IPS DF 6.9 (cell line): ENCODE results near the gene RASSF8.

ENCODE experiments used
- DNase-seq: peaks from one replicate; pipeline ENCODE4 v3.0.0-alpha.2; 2013; ENCODE audit warnings: low read depth, low spot score
- H3K27ac ChIP-seq: one replicate; pipeline ENCODE4 v1.5.1; 2013; ENCODE audit warnings: low read length, control low read depth
- H3K27me3 ChIP-seq: 2 replicates; pipeline ENCODE4 v1.6.1; 2013; ENCODE audit warnings: mild to moderate bottlenecking, low read length; ENCODE audit not compliant: control insufficient read depth, insufficient read depth
- H3K36me3 ChIP-seq: 2 replicates; pipeline ENCODE4 v1.6.1; 2013; ENCODE audit warnings: low read length; ENCODE audit not compliant: control insufficient read depth, insufficient read depth
- H3K4me1 ChIP-seq: 2 replicates; pipeline ENCODE4 v1.6.1; 2013; ENCODE audit warnings: low read length; ENCODE audit not compliant: control insufficient read depth, insufficient read depth
- H3K4me3 ChIP-seq: 2 replicates; pipeline ENCODE4 v1.5.1; 2013; ENCODE audit warnings: mild to moderate bottlenecking, low read length
- H3K9me3 ChIP-seq: 2 replicates; pipeline ENCODE4 v1.6.1; 2013; ENCODE audit warnings: low read length, inconsistent platforms; ENCODE audit not compliant: control insufficient read depth, insufficient read depth
- WGBS: extraction: QIAGEN DNeasy Blood & Tissue Kit; methylation state at CpG from one replicate; pipeline ENCODE4 v1.1.7; 2013; ENCODE audit warnings: mixed read lengths, missing lambda C conversion rate; ENCODE audit not compliant: insufficient read length, insufficient coverage; 5-methylcytosine and 5-hydroxymethylcytosine counted together

Gene RASSF8

DNA sequence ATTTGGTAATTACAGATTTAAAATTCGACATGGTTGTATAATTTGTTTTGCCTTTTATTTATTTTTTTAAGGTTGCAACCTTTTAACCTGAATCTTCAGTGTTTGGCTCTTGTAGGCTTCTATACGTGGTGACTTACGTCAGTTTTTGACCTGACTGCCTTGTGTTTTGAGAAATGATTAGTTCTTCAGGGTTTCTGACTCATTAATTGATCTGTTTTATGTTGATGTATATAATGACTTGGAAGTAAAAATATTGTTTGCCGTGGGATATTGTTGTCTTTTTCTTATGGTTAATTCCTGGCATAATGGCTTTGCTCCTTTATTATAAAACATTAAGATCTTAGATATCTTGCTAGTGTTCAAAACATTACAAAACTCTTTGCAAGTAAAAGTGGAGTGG, 2.5 kb downstream of the RASSF8 start:
- DNase-seq: no peak
- Histone ChIP-seq H3K9me3 (no peaks in the 10 kb centered on the region), H3K4me3 (no peak overlapping the region), H3K36me3 (no peaks in the 10 kb centered on the region), H3K4me1 (peaks cover 2% of the 10 kb centered on the region; the same call in 1 of the 2 replicates), H3K27me3 (no peaks in the 10 kb centered on the region), H3K27ac (no peak overlapping the region)
- WGBS: 100% methylated on average over 1 of the region's 4 CpGs

- Histone ChIP-seq H3K36me3 (no peaks in the 10 kb centered on the region), H3K27me3 (no peaks in the 10 kb centered on the region), H3K4me3 (no peak overlapping the region), H3K4me1 (peaks cover 3% of the 10 kb centered on the region; the same call in 1 of the 2 replicates), H3K27ac (no peak overlapping the region), H3K9me3 (no peaks in the 10 kb centered on the region)
- no peak for DNase-seq
- no CpG with 5 or more reads among the region's 4 CpGs for WGBS
Measured at GRCh38 chr12:25962932-25963525, 4.5 kb downstream of the RASSF8 start.

DNA sequence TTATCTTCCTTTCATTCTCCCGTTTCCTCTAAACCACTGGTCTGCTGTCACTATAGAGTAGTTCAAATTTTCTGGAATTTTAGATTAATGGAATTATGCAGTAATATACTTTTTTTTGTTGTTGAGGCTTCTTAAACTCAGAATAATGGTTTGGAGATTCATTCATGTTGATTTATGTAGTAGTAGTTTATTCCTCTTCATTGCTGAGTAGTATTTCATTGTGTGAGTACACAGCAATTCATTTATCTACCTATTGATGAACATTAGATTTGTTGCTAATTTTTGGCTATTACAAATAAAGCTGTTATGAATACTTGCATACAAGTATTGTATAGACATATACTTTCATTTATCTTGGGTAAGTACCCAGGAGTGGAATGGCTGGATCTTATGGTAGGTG, 7.2 kb downstream of the RASSF8 start:
- Histone ChIP-seq H3K4me1 (peaks cover 3% of the 10 kb centered on the region; the same call in 1 of the 2 replicates), H3K4me3 (no peak overlapping the region), H3K9me3 (no peaks in the 10 kb centered on the region), H3K27me3 (no peaks in the 10 kb centered on the region), H3K36me3 (no peaks in the 10 kb centered on the region), H3K27ac (no peak overlapping the region)
- no CpG with 5 or more reads among the region's 1 CpG for WGBS
- no peak for DNase-seq

DNA sequence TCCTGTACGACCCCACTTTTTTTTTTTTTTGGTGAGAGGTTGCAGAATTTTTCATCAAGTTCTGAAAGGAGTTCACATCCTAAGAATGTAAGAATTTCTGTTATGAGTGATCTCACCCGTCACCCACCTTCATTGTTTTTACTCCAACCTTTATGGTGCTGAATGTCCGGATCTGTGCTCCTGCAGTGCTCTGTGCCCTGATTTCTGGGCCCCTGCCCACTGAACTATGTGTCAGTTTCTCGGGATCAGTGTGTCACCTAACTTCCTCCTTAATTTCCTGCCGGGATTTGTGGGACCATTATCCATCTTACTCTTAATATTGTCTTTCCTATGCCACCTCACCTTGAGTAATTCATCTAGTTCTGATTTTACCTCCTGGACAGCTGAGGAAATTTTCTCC, 11.6 kb downstream of the RASSF8 start:
- no peak overlapping the region for H3K27ac ChIP-seq
- no CpG with 5 or more reads among the region's 5 CpGs for WGBS
- H3K27me3 ChIP-seq: no peaks in the 10 kb centered on the region
- H3K4me3 ChIP-seq: no peak overlapping the region
- 0 out of 2 replicates have a peak, but pooled peaks cover 1% of the 10 kb centered on the region for H3K4me1 ChIP-seq
- no peak for DNase-seq
- no peaks in the 10 kb centered on the region for H3K36me3 ChIP-seq
- no peaks in the 10 kb centered on the region for H3K9me3 ChIP-seq

DNA sequence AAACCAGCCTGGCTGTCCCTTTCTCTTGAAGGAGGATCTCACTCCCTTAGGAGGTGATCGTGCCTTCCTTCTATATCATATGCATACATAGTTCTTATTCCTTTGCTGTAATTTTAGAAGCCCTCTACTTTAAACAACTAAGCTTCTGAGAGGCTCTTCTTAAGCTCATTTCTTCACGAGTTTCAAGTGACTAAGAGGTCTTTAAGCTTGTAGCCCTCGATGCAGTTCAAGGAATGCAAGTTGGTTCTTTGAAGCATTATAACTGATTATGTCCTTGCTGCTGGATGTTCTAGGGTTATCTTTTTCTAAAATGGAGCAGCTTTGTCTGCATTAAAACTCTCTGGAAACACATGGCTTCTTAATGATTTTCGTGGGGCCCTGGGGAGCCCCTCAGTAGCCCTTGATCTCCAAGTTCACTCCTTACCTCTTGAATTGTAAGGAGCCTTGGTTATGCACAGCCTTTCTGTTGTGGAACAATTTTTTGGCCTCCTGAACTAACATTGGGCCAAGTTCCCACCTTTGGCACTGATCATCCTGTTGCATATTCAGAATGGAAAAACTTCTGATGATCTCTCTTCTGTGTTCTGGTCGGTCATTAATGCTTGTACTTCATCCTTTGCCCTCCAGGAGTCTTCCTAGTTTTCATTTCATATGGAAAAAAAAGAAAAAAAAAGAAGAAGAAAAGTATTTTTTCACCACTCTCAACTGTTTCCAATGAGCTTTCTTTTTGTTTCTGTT, 12.6 kb downstream of the RASSF8 start:
- no peak for DNase-seq
- Histone ChIP-seq H3K4me1 (0 out of 2 replicates have a peak, but pooled peaks cover 1% of the 10 kb centered on the region), H3K4me3 (no peak overlapping the region), H3K27ac (no peak overlapping the region), H3K36me3 (no peaks in the 10 kb centered on the region), H3K27me3 (no peaks in the 10 kb centered on the region), H3K9me3 (no peaks in the 10 kb centered on the region)
- WGBS: no CpG with 5 or more reads among the region's 5 CpGs

- H3K27ac ChIP-seq: no peak overlapping the region
- no peaks in the 10 kb centered on the region for H3K9me3 ChIP-seq
- H3K4me3 ChIP-seq: no peak overlapping the region
- H3K27me3 ChIP-seq: no peaks in the 10 kb centered on the region
- H3K36me3 ChIP-seq: no peaks in the 10 kb centered on the region
- WGBS: no CpG with 5 or more reads among the region's 2 CpGs
- H3K4me1 ChIP-seq: 0 out of 2 replicates have a peak, but pooled peaks cover 1% of the 10 kb centered on the region
- no peak for DNase-seq
Measured at GRCh38 chr12:25971654-25972041, 13.2 kb downstream of the RASSF8 start.

DNA sequence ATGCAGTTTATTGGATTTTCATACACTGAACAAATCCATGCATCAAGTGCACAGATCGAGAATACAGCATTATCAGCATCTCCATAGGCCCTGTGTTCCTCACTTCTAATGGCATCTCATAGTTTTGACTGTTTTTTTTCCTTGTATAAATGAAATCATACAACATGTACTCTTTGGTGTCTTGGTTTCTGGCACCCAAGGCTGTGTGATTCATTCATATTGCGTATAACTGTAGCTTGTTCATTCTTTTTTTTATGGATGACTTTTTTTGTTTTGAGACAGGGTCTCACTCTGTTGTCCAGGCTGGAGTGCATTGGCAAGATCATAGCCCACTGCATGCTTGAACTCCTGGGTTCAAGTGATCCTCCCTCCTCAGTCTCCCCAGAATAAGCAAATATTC, 14.3 kb downstream of the RASSF8 start:
- DNase-seq: no peak
- H3K27ac ChIP-seq: no peak overlapping the region
- H3K36me3 ChIP-seq: no peaks in the 10 kb centered on the region
- no peak overlapping the region for H3K4me3 ChIP-seq
- no peaks in the 10 kb centered on the region for H3K4me1 ChIP-seq
- no peaks in the 10 kb centered on the region for H3K9me3 ChIP-seq
- H3K27me3 ChIP-seq: no peaks in the 10 kb centered on the region
- WGBS: no CpG with 5 or more reads among the region's 2 CpGs

GRCh38 chr12:25975179-25975578, 16.7 kb downstream of the RASSF8 start:
- DNase-seq: no peak
- Histone ChIP-seq H3K9me3 (no peaks in the 10 kb centered on the region), H3K27me3 (no peaks in the 10 kb centered on the region), H3K36me3 (no peaks in the 10 kb centered on the region), H3K4me1 (peaks cover 3% of the 10 kb centered on the region; the same call in 1 of the 2 replicates), H3K4me3 (no peak overlapping the region), H3K27ac (no peak overlapping the region)
- no CpG with 5 or more reads among the region's 3 CpGs for WGBS

DNA sequence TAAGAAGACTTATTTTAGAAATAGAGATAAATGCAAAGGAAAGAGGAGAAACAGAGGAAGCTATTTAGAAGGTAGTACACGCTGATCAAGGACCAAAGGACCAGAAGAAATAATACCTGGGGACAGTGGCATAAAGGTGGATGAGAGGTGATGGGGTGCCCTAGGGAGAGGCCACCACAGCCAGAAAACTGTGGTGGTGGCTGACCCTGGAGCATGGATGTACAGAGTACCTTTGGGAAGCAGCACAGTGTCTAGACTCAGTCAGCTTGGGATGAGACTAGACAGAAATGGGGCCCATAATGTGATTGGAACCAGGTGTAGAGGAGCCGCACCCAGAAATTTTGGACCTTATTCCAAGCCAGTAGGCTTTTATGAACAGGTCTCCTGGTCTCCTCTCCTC, 17.2 kb downstream of the RASSF8 start:
- Histone ChIP-seq H3K27ac (no peak overlapping the region), H3K36me3 (no peaks in the 10 kb centered on the region), H3K4me3 (no peak overlapping the region), H3K27me3 (no peaks in the 10 kb centered on the region), H3K4me1 (peaks cover 3% of the 10 kb centered on the region; the same call in 1 of the 2 replicates), H3K9me3 (no peaks in the 10 kb centered on the region)
- no peak for DNase-seq
- no CpG with 5 or more reads among the region's 2 CpGs for WGBS

- Histone ChIP-seq H3K4me1 (peaks cover 3% of the 10 kb centered on the region; the same call in 1 of the 2 replicates), H3K36me3 (no peaks in the 10 kb centered on the region), H3K9me3 (no peaks in the 10 kb centered on the region), H3K27me3 (no peaks in the 10 kb centered on the region), H3K27ac (no peak overlapping the region), H3K4me3 (no peak overlapping the region)
- DNase-seq: no peak
- no CpG with 5 or more reads among the region's 4 CpGs for WGBS
Measured at GRCh38 chr12:25976289-25976688, 17.8 kb downstream of the RASSF8 start.
